Muscle layer of duodenum (tissue), 2 donors: ENCODE measurements around the gene ZNF787.
A peak's percentile ranks its signal among the peaks of the same experiment; 100 is the strongest.

Experiments
- H3K27ac ChIP-seq: one replicate; pipeline ENCODE4 v1.7.0; 2013; ENCODE audit warnings: mild to moderate bottlenecking, low read length
- H3K27me3 ChIP-seq: one replicate; pipeline ENCODE4 v1.7.0; 2013; ENCODE audit warnings: low read depth, mild to moderate bottlenecking, control low read depth, low read length
- H3K36me3 ChIP-seq, 2 donors: one replicate each; pipeline ENCODE4 v1.7.0; 2013; ENCODE audit warnings: low read length in 2 of 2, control low read depth in 1 of 2, mild to moderate bottlenecking in 1 of 2; ENCODE audit not compliant: insufficient read depth in 2 of 2, control insufficient read depth in 1 of 2
- H3K4me1 ChIP-seq, 2 donors: one replicate each; pipeline ENCODE4 v1.7.0; 2013; ENCODE audit warnings: low read length in 2 of 2, mild to moderate bottlenecking in 2 of 2, control low read depth in 1 of 2, moderate library complexity in 1 of 2; ENCODE audit not compliant: insufficient read depth in 2 of 2, control insufficient read depth in 1 of 2
- H3K4me3 ChIP-seq, 2 donors: one replicate each; pipeline ENCODE4 v1.7.0; 2013; ENCODE audit warnings: low read length in 2 of 2, low read depth in 1 of 2, mild to moderate bottlenecking in 1 of 2
- H3K9me3 ChIP-seq, 2 donors: one replicate each; pipeline ENCODE4 v1.7.0; 2013; ENCODE audit warnings: low read length in 2 of 2, control low read depth in 1 of 2, mild to moderate bottlenecking in 1 of 2; ENCODE audit not compliant: control insufficient read depth in 1 of 2
- donor health status: healthy.

ZNF787 gene

GRCh38 chr19:56119582-56119978 is 1.5 kb downstream of the ZNF787 start:
- Histone ChIP-seq H3K27me3 (no peaks in the 10 kb centered on the region), H3K9me3 (no peaks in the 10 kb centered on the region), H3K4me1 (peaks cover 14 to 51% of the 10 kb centered on the region in 2 donors), H3K27ac (peak overlapping the region; percentile 96), H3K36me3 (no peaks in the 10 kb centered on the region), H3K4me3 (peak overlapping the region; percentile 77 to 84)

GRCh38 chr19:56118666-56119581 is 2.2 kb downstream of the ZNF787 start:
- no peaks in the 10 kb centered on the region for H3K9me3 ChIP-seq
- peak overlapping the region; percentile 96 for H3K27ac ChIP-seq
- peaks cover 14 to 57% of the 10 kb centered on the region in 2 donors for H3K4me1 ChIP-seq
- H3K36me3 ChIP-seq: no peaks in the 10 kb centered on the region
- no peaks in the 10 kb centered on the region for H3K27me3 ChIP-seq
- peak overlapping the region; percentile 77 to 84 for H3K4me3 ChIP-seq

- H3K9me3 ChIP-seq: no peaks in the 10 kb centered on the region
- H3K36me3 ChIP-seq: no peaks in the 10 kb centered on the region
- no peak overlapping the region for H3K27ac ChIP-seq
- H3K27me3 ChIP-seq: no peaks in the 10 kb centered on the region
- peaks cover 17 to 66% of the 10 kb centered on the region in 2 donors for H3K4me1 ChIP-seq
- H3K4me3 ChIP-seq: no peak overlapping the region
Measured at GRCh38 chr19:56117889-56118288, 3.2 kb downstream of the ZNF787 start.

- Histone ChIP-seq H3K4me3 (no peak overlapping the region), H3K27ac (no peak overlapping the region), H3K27me3 (no peaks in the 10 kb centered on the region), H3K4me1 (peaks cover 20 to 71% of the 10 kb centered on the region in 2 donors), H3K9me3 (no peaks in the 10 kb centered on the region), H3K36me3 (no peaks in the 10 kb centered on the region)
Measured at GRCh38 chr19:56117376-56117884, 3.7 kb downstream of the ZNF787 start.

- H3K4me3 ChIP-seq: no peak overlapping the region
- H3K9me3 ChIP-seq: no peaks in the 10 kb centered on the region
- no peak overlapping the region for H3K27ac ChIP-seq
- H3K27me3 ChIP-seq: no peaks in the 10 kb centered on the region
- H3K36me3 ChIP-seq: no peaks in the 10 kb centered on the region
- H3K4me1 ChIP-seq: peaks cover 22 to 74% of the 10 kb centered on the region in 2 donors
Measured at GRCh38 chr19:56116606-56117005, 4.5 kb downstream of the ZNF787 start.

- Histone ChIP-seq H3K27me3 (no peaks in the 10 kb centered on the region), H3K36me3 (no peaks in the 10 kb centered on the region), H3K4me3 (no peak overlapping the region), H3K9me3 (no peaks in the 10 kb centered on the region), H3K27ac (no peak overlapping the region), H3K4me1 (peaks cover 31 to 86% of the 10 kb centered on the region in 2 donors)
Measured at GRCh38 chr19:56115490-56115889, 5.6 kb downstream of the ZNF787 start.

- H3K4me3 ChIP-seq: no peak overlapping the region
- no peak overlapping the region for H3K27ac ChIP-seq
- H3K27me3 ChIP-seq: no peaks in the 10 kb centered on the region
- no peaks in the 10 kb centered on the region for H3K36me3 ChIP-seq
- no peaks in the 10 kb centered on the region for H3K9me3 ChIP-seq
- H3K4me1 ChIP-seq: peaks cover 34 to 89% of the 10 kb centered on the region in 2 donors
Measured at GRCh38 chr19:56114778-56115110, 6.4 kb downstream of the ZNF787 start.

GRCh38 chr19:56114051-56114777 is 6.9 kb downstream of the ZNF787 start:
- Histone ChIP-seq H3K4me1 (peaks cover 31 to 89% of the 10 kb centered on the region in 2 donors), H3K27ac (no peak overlapping the region), H3K4me3 (no peak overlapping the region)

GRCh38 chr19:56113074-56113632 is 7.9 kb downstream of the ZNF787 start:
- no peaks in the 10 kb centered on the region for H3K36me3 ChIP-seq
- H3K4me3 ChIP-seq: no peak overlapping the region
- H3K27ac ChIP-seq: no peak overlapping the region
- H3K4me1 ChIP-seq: peaks cover 31 to 89% of the 10 kb centered on the region in 2 donors
- H3K27me3 ChIP-seq: no peaks in the 10 kb centered on the region
- no peaks in the 10 kb centered on the region for H3K9me3 ChIP-seq

More at GRCh38 chr19:56114051-56114777, 6.9 kb downstream of the ZNF787 start:
- no peaks in the 10 kb centered on the region for H3K9me3 ChIP-seq
- no peaks in the 10 kb centered on the region for H3K36me3 ChIP-seq
- no peaks in the 10 kb centered on the region for H3K27me3 ChIP-seq

GRCh38 chr19:56112313-56112709 is 8.8 kb downstream of the ZNF787 start:
- Histone ChIP-seq H3K4me3 (no peak overlapping the region), H3K9me3 (no peaks in the 10 kb centered on the region), H3K27me3 (no peaks in the 10 kb centered on the region), H3K27ac (no peak overlapping the region), H3K36me3 (no peaks in the 10 kb centered on the region), H3K4me1 (peaks cover 31 to 89% of the 10 kb centered on the region in 2 donors)
